Body of pancreas (tissue), 4 donors: ENCODE data around the gene RARB.

ENCODE experiments used
- CTCF ChIP-seq, 7 experiments: fragments of 450-650 bp in 4 of 7; fragments of 200-600 bp in 3 of 7; sonication (generic) in 3 of 7; IDR thresholded peaks; one replicate each; pipeline ENCODE4 v1.5.1; 2016 to 2019; ENCODE audit warnings: antibody characterized with exemption in 7 of 7
- POLR2A ChIP-seq, 3 donors: fragments of 450-650 bp; IDR thresholded peaks; one replicate each; pipeline ENCODE4 v1.6.1; 2016; ENCODE audit warnings: antibody characterized with exemption in 3 of 3, mild to moderate bottlenecking in 2 of 3

GRCh38 chr3:25547103-25547502 lies 119.0 kb downstream of the RARB start:
- no peak for TF ChIP-seq POLR2A (IDR thresholded peaks at IDR 0.05)
- TF ChIP-seq CTCF (IDR thresholded peaks at IDR 0.05) = no peak
